Central memory CD8-positive, alpha-beta T cell (primary cell): ENCODE results near the gene CTIF.

Experiments used
- ATAC-seq: fragments of 150-1000 bp; cut with Tn5 transposase; replicated peaks from 2 replicates; pipeline ENCODE4 v1.10.0; 2022; ENCODE audit warnings: mild to moderate bottlenecking, moderate FRiP score, moderate number of reproducible peaks; ENCODE audit not compliant: poor library complexity, severe bottlenecking; ENCODE audit errors: extremely low read depth
- DNase-seq, 2 donors: peaks; one replicate each; pipeline ENCODE4 v3.0.0; 2021; ENCODE audit warnings: low spot score in 2 of 2
- H3K27ac Mint-ChIP-seq: one replicate; pipeline ENCODE4 v1.8.0; 2022; ENCODE audit warnings: low read depth, mild to moderate bottlenecking, moderate library complexity, mixed read lengths
- H3K27me3 Mint-ChIP-seq: one replicate; pipeline ENCODE4 v1.8.0; 2022; ENCODE audit warnings: mixed read lengths
- H3K36me3 Mint-ChIP-seq: one replicate; pipeline ENCODE4 v1.8.0; 2022; ENCODE audit warnings: mild to moderate bottlenecking, moderate library complexity, mixed read lengths; ENCODE audit not compliant: insufficient read depth
- H3K4me1 Mint-ChIP-seq: one replicate; pipeline ENCODE4 v1.8.0; 2022; ENCODE audit warnings: mixed read lengths
- H3K4me3 Mint-ChIP-seq: one replicate; pipeline ENCODE4 v1.8.0; 2022; ENCODE audit warnings: mild to moderate bottlenecking, moderate library complexity, mixed read lengths
- H3K9me3 Mint-ChIP-seq: one replicate; pipeline ENCODE4 v1.8.0; 2022; ENCODE audit warnings: mixed read lengths

CTIF gene

GRCh38 chr18:48831802-48832201 is 293.0 kb downstream of the CTIF start:
- no peaks in the 10 kb centered on the region for H3K9me3 Mint-ChIP-seq
- H3K4me3 Mint-ChIP-seq, result peak overlapping the region; percentile 93
- H3K36me3 Mint-ChIP-seq, result peaks cover 16% of the 10 kb centered on the region
- H3K4me1 Mint-ChIP-seq, result peaks cover 84% of the 10 kb centered on the region
- H3K27ac Mint-ChIP-seq, result peak overlapping the region; percentile 96
- DNase-seq (no peak), ATAC-seq (no peak)
- no peaks in the 10 kb centered on the region for H3K27me3 Mint-ChIP-seq

- peaks cover 86% of the 10 kb centered on the region for H3K4me1 Mint-ChIP-seq
Measured at GRCh38 chr18:48832938-48833700, 294.3 kb downstream of the CTIF start.

GRCh38 chr18:48833701-48834412 is 295.0 kb downstream of the CTIF start:
- ATAC-seq, result peak; percentile 91
- peaks cover 17% of the 10 kb centered on the region for H3K36me3 Mint-ChIP-seq

More at GRCh38 chr18:48832938-48833700, 294.3 kb downstream of the CTIF start:
- Mint-ChIP-seq H3K27ac (peak overlapping the region; percentile 96), H3K4me3 (peak overlapping the region; percentile 93), H3K36me3 (peaks cover 17% of the 10 kb centered on the region), H3K27me3 (no peaks in the 10 kb centered on the region), H3K9me3 (no peaks in the 10 kb centered on the region)
- DNase-seq (no peak), ATAC-seq (no peak)

GRCh38 chr18:48834413-48835031 is 295.7 kb downstream of the CTIF start:
- no peaks in the 10 kb centered on the region for H3K27me3 Mint-ChIP-seq
- H3K36me3 Mint-ChIP-seq, result peaks cover 22% of the 10 kb centered on the region
- peak; percentile 40 to 65 for DNase-seq
- peak overlapping the region; percentile 93 for H3K4me3 Mint-ChIP-seq
- peaks cover 100% of the 10 kb centered on the region for H3K4me1 Mint-ChIP-seq
- no peaks in the 10 kb centered on the region for H3K9me3 Mint-ChIP-seq
- peak; percentile 83 for ATAC-seq
- H3K27ac Mint-ChIP-seq, result peak overlapping the region; percentile 96

More at GRCh38 chr18:48833701-48834412, 295.0 kb downstream of the CTIF start:
- Mint-ChIP-seq H3K4me3 (peak overlapping the region; percentile 93), H3K27ac (peak overlapping the region; percentile 96), H3K4me1 (peaks cover 94% of the 10 kb centered on the region), H3K9me3 (no peaks in the 10 kb centered on the region), H3K27me3 (no peaks in the 10 kb centered on the region)
- peak in 1 of 2 donors; percentile 57 for DNase-seq

- ATAC-seq, result no peak
- peaks cover 100% of the 10 kb centered on the region for H3K4me1 Mint-ChIP-seq
- H3K36me3 Mint-ChIP-seq, result peaks cover 26% of the 10 kb centered on the region
- peak overlapping the region; percentile 96 for H3K27ac Mint-ChIP-seq
- DNase-seq, result no peak
- H3K4me3 Mint-ChIP-seq, result peak overlapping the region; percentile 93
- no peaks in the 10 kb centered on the region for H3K27me3 Mint-ChIP-seq
- no peaks in the 10 kb centered on the region for H3K9me3 Mint-ChIP-seq
Measured at GRCh38 chr18:48835119-48835518, 296.3 kb downstream of the CTIF start.

GRCh38 chr18:48835745-48836170 is 296.9 kb downstream of the CTIF start:
- DNase-seq (no peak), ATAC-seq (no peak)
- Mint-ChIP-seq H3K36me3 (peaks cover 25% of the 10 kb centered on the region), H3K27me3 (no peaks in the 10 kb centered on the region), H3K4me3 (peak overlapping the region; percentile 93), H3K9me3 (no peaks in the 10 kb centered on the region), H3K4me1 (peaks cover 100% of the 10 kb centered on the region), H3K27ac (peak overlapping the region; percentile 96)

- H3K27me3 Mint-ChIP-seq, result no peaks in the 10 kb centered on the region
- H3K36me3 Mint-ChIP-seq, result peaks cover 24% of the 10 kb centered on the region
- no peaks in the 10 kb centered on the region for H3K9me3 Mint-ChIP-seq
- H3K27ac Mint-ChIP-seq, result peak overlapping the region; percentile 96
- peaks cover 98% of the 10 kb centered on the region for H3K4me1 Mint-ChIP-seq
- peak overlapping the region; percentile 93 for H3K4me3 Mint-ChIP-seq
- DNase-seq (no peak), ATAC-seq (no peak)
Measured at GRCh38 chr18:48836231-48836805, 297.5 kb downstream of the CTIF start.

GRCh38 chr18:48836806-48837615 is 298.2 kb downstream of the CTIF start:
- Mint-ChIP-seq H3K4me1 (peaks cover 96% of the 10 kb centered on the region), H3K36me3 (peaks cover 24% of the 10 kb centered on the region), H3K4me3 (peak overlapping the region; percentile 93), H3K27me3 (no peaks in the 10 kb centered on the region), H3K27ac (peak overlapping the region; percentile 96), H3K9me3 (no peaks in the 10 kb centered on the region)
- no peak for DNase-seq
- ATAC-seq, result no peak

GRCh38 chr18:48837676-48838075 is 298.8 kb downstream of the CTIF start:
- Mint-ChIP-seq H3K9me3 (no peaks in the 10 kb centered on the region), H3K27ac (peak overlapping the region; percentile 96), H3K27me3 (no peaks in the 10 kb centered on the region), H3K4me3 (peak overlapping the region; percentile 67), H3K36me3 (peaks cover 24% of the 10 kb centered on the region), H3K4me1 (peaks cover 96% of the 10 kb centered on the region)
- ATAC-seq (no peak), DNase-seq (no peak)

GRCh38 chr18:48838166-48838775 is 299.4 kb downstream of the CTIF start:
- ATAC-seq, result no peak
- H3K4me1 Mint-ChIP-seq, result peaks cover 96% of the 10 kb centered on the region
- H3K4me3 Mint-ChIP-seq, result peak overlapping the region; percentile 67
- H3K27ac Mint-ChIP-seq, result peak overlapping the region; percentile 96
- no peaks in the 10 kb centered on the region for H3K27me3 Mint-ChIP-seq
- peaks cover 22% of the 10 kb centered on the region for H3K36me3 Mint-ChIP-seq
- H3K9me3 Mint-ChIP-seq, result no peaks in the 10 kb centered on the region
- no peak for DNase-seq

- Mint-ChIP-seq H3K27ac (peak overlapping the region; percentile 96), H3K36me3 (peaks cover 19% of the 10 kb centered on the region), H3K4me1 (peaks cover 95% of the 10 kb centered on the region), H3K27me3 (no peaks in the 10 kb centered on the region), H3K9me3 (no peaks in the 10 kb centered on the region), H3K4me3 (peak overlapping the region; percentile 67)
- ATAC-seq (no peak), DNase-seq (no peak)
Measured at GRCh38 chr18:48838921-48839818, 300.3 kb downstream of the CTIF start.
